WTC11 (cell line): ENCODE data around the gene NDUFB10. TPM values are rescaled to one million over a fixed set of nuclear protein-coding genes. Genes with fewer than 3 reads are reported as not detected.

ENCODE experiments used
- ARID4B ChIP-seq: sonication (generic); formaldehyde crosslinking; IDR thresholded peaks from 2 replicates; pipeline ENCODE4 v1.8.0; 2023; ENCODE audit warnings: missing genetic modification reagents, mild to moderate bottlenecking, borderline replicate concordance
- ATF6 ChIP-seq: sonication (generic); formaldehyde crosslinking; IDR thresholded peaks from 2 replicates; pipeline ENCODE4 v1.8.1; 2023; ENCODE audit warnings: mild to moderate bottlenecking, missing genetic modification reagents
- CBFB ChIP-seq: sonication (generic); formaldehyde crosslinking; IDR thresholded peaks from 2 replicates; pipeline ENCODE4 v1.8.1; 2022; ENCODE audit warnings: mild to moderate bottlenecking, low read depth, missing genetic modification reagents
- CTCF ChIP-seq: fragments of 200-600 bp; IDR thresholded peaks from 2 replicates; pipeline ENCODE4 v1.8.0; 2022; ENCODE audit warnings: antibody characterized with exemption
- E2F4 ChIP-seq: sonication (generic); formaldehyde crosslinking; IDR thresholded peaks from 2 replicates; pipeline ENCODE4 v1.8.1; 2022; ENCODE audit warnings: low read depth, mild to moderate bottlenecking, moderate library complexity, missing genetic modification reagents, borderline replicate concordance
- ERG ChIP-seq: fragments of 250-450 bp; sonication (Bioruptor Pico); IDR thresholded peaks from 2 replicates; pipeline ENCODE4 v1.8.0; 2021; ENCODE audit warnings: mild to moderate bottlenecking
- ETV6 ChIP-seq: sonication (generic); formaldehyde crosslinking; IDR thresholded peaks from 2 replicates; pipeline ENCODE4 v1.8.1; 2022; ENCODE audit warnings: mild to moderate bottlenecking, missing genetic modification reagents
- FOXJ3 ChIP-seq: sonication (generic); formaldehyde crosslinking; IDR thresholded peaks from 2 replicates; pipeline ENCODE4 v1.9.0; 2021; ENCODE audit warnings: missing genetic modification reagents, mild to moderate bottlenecking, borderline replicate concordance
- FOXK1 ChIP-seq: sonication (generic); formaldehyde crosslinking; IDR thresholded peaks from 2 replicates; pipeline ENCODE4 v1.8.0; 2022; ENCODE audit warnings: mild to moderate bottlenecking, moderate library complexity, missing genetic modification reagents
- FOXP1 ChIP-seq: sonication (generic); formaldehyde crosslinking; IDR thresholded peaks from 2 replicates; pipeline ENCODE4 v1.8.0; 2022; ENCODE audit warnings: missing genetic modification reagents, mild to moderate bottlenecking, moderate library complexity, borderline replicate concordance
- GTF2I ChIP-seq: fragments of 250-450 bp; sonication (Bioruptor Pico); conservative IDR thresholded peaks from 2 replicates; pipeline ENCODE4 v1.4.0; 2021; ENCODE audit warnings: mild to moderate bottlenecking
- MYBL2 ChIP-seq: sonication (generic); formaldehyde crosslinking; IDR thresholded peaks from 2 replicates; pipeline ENCODE4 v1.8.1; 2023; ENCODE audit warnings: mild to moderate bottlenecking, moderate library complexity, missing genetic modification reagents
- NR2C2 ChIP-seq: sonication (generic); formaldehyde crosslinking; IDR thresholded peaks from 2 replicates; pipeline ENCODE4 v1.8.0; 2022; ENCODE audit warnings: mild to moderate bottlenecking, missing genetic modification reagents
- RELA ChIP-seq: sonication (generic); formaldehyde crosslinking; IDR thresholded peaks from 2 replicates; pipeline ENCODE4 v1.8.1; 2022; ENCODE audit warnings: missing genetic modification reagents, mild to moderate bottlenecking, borderline replicate concordance
- RORB ChIP-seq: fragments of 250-450 bp; sonication (Bioruptor Pico); IDR thresholded peaks from 2 replicates; pipeline ENCODE4 v1.9.0; 2021; ENCODE audit warnings: mild to moderate bottlenecking
- SMAD4 ChIP-seq: sonication (generic); formaldehyde crosslinking; IDR thresholded peaks from 2 replicates; pipeline ENCODE4 v1.8.0; 2022; ENCODE audit warnings: mild to moderate bottlenecking, missing genetic modification reagents
- SOX15 ChIP-seq: fragments of 250-450 bp; sonication (Bioruptor Pico); IDR thresholded peaks from 2 replicates; pipeline ENCODE4 v1.9.0; 2021; ENCODE audit warnings: mild to moderate bottlenecking
- TCF7 ChIP-seq: sonication (generic); formaldehyde crosslinking; IDR thresholded peaks from 2 replicates; pipeline ENCODE4 v1.8.0; 2022; ENCODE audit warnings: mild to moderate bottlenecking, low read depth, missing genetic modification reagents, moderate library complexity
- TP53 ChIP-seq: sonication (generic); formaldehyde crosslinking; IDR thresholded peaks from 2 replicates; pipeline ENCODE4 v1.8.1; 2023; ENCODE audit warnings: mild to moderate bottlenecking, missing genetic modification reagents
- USF1 ChIP-seq: sonication (generic); formaldehyde crosslinking; IDR thresholded peaks from 2 replicates; pipeline ENCODE4 v1.8.0; 2022; ENCODE audit warnings: mild to moderate bottlenecking, missing genetic modification reagents
- ZNF396 ChIP-seq: fragments of 250-450 bp; sonication (Bioruptor Pico); IDR thresholded peaks from 2 replicates; pipeline ENCODE4 v1.8.0; 2021; ENCODE audit warnings: mild to moderate bottlenecking, moderate library complexity, borderline replicate concordance
- ZNF423 ChIP-seq: fragments of 250-450 bp; sonication (Bioruptor Pico); IDR thresholded peaks from 2 replicates; pipeline ENCODE4 v2.1.2; 2022; ENCODE audit warnings: mild to moderate bottlenecking, moderate library complexity
- ZNF532 ChIP-seq: fragments of 250-450 bp; sonication (Bioruptor Pico); IDR thresholded peaks from 2 replicates; pipeline ENCODE4 v1.9.0; 2021; ENCODE audit warnings: mild to moderate bottlenecking, borderline replicate concordance
- total RNA-seq: library from RNA; stranded (reverse); gene quantifications from 3 replicates; pipeline ENCODE4 v1.2.3, GENCODE V29; 2021

Gene NDUFB10
- total RNA-seq, 1 experiment from 2014 or later: 228 TPM

- TF ChIP-seq SMAD4 (CRISPR knock-in tag) (peak; percentile 82; the same call in 1 of the 2 replicates), ARID4B (CRISPR knock-in tag) (peak; percentile 92), NR2C2 (CRISPR knock-in tag) (peak; percentile 76; the same call in 1 of the 2 replicates), E2F4 (peak; percentile 85; the same call in 1 of the 2 replicates), ATF6 (CRISPR knock-in tag) (peak; percentile 77; the same call in 1 of the 2 replicates), SOX15 (no peak), ZNF532 (CRISPR knock-in tag) (no peak), ZNF423 (no peak), MYBL2 (CRISPR knock-in tag) (peak; percentile 94), ZNF396 (CRISPR knock-in tag) (no peak), CTCF (no peak), FOXP1 (peak; percentile 97), FOXK1 (CRISPR knock-in tag) (peak; percentile 92), GTF2I (CRISPR knock-in tag) (no peak), FOXJ3 (CRISPR knock-in tag) (0 out of 2 replicates have a peak, but pooled peaks have one; percentile 75), USF1 (CRISPR knock-in tag) (peak; percentile 69; the same call in 1 of the 2 replicates), TP53 (CRISPR knock-in tag) (peak; percentile 91), ERG (CRISPR knock-in tag) (no peak), CBFB (no peak), RORB (CRISPR knock-in tag) (no peak), ETV6 (CRISPR knock-in tag) (no peak; the same call in 1 of the 2 replicates), RELA (CRISPR knock-in tag) (peak; percentile 96), TCF7 (CRISPR knock-in tag) (peak; percentile 91; the same call in 1 of the 2 replicates)
Measured at GRCh38 chr16:1991948-1992703, 32.8 kb downstream of the NDUFB10 start (continued).
